ENCODE measurements around the gene NEU4. TPM values are rescaled to one million over a fixed set of nuclear protein-coding genes. Genes with fewer than 3 reads are reported as not detected.
"Not testable (repeated sequence)": the region's sequence is repeated elsewhere in the genome, so short reads cannot be mapped to it uniquely, and the experiment has no call there.

Gene NEU4, protein sequence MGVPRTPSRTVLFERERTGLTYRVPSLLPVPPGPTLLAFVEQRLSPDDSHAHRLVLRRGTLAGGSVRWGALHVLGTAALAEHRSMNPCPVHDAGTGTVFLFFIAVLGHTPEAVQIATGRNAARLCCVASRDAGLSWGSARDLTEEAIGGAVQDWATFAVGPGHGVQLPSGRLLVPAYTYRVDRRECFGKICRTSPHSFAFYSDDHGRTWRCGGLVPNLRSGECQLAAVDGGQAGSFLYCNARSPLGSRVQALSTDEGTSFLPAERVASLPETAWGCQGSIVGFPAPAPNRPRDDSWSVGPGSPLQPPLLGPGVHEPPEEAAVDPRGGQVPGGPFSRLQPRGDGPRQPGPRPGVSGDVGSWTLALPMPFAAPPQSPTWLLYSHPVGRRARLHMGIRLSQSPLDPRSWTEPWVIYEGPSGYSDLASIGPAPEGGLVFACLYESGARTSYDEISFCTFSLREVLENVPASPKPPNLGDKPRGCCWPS
- total RNA-seq (2014; rRNA removed; shearing (Covaris generic)): not detected in 2 replicates

DNA sequence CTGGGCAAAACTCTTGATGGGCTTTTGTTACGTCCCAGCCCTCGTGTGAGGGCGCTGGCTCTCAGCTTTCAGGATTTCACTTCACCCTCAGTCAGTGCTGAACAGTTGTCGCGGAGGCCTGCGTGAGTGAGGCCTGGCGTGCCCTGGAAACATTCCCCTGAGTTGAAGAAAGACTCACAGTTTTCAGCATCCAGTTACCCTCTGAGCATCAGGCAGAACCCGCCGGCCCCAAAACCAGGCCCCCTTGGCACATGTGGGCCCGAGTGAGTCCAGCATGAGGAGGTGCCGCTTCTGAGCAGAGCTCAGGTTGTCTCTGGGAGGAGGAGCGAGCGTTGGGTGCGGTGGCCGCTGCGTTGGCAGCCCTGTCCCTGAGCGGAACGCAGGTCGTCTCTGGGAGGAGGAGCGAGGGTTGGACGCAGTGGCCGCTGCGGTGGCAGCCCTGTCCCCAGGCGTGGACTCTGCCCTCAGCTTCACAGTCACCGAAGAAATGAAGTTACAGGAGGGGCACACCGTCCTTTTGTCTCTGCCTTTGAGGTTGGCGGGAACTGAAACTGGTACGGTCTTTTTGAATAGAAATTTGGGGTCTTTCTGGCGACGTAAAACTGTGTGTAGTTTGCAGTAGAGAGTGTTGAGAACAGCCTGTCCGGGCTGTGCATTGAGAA lies at the start of gene NEU4:
Gene NEU4 (plus strand): TSS at position 473 of the 662 bp plus-strand sequence. CDS start 5,292 bp downstream, outside the sequence.
- DNase-seq (ENCODE audit: low spot score): no peak

DNA sequence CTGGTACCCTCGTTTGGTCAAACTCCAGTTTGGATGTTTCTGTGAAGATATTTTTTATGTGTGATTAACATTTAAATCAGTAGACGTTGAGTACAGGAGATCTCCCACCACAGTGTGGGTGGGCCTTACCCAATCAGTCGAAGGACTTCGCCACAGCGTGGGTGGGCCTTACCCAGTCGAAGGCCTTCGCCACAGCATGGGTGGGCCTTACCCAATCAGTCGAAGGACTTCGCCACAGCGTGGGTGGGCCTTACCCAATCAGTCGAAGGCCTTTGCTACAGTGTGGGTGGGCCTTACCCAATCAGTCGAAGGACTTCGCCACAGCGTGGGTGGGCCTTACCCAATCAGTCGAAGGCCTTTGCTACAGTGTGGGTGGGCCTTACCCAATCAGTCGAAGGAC lies 49.1 kb upstream of the NEU4 start:
- not testable (repeated sequence) for DNase-seq (ENCODE audit: low spot score)

DNA sequence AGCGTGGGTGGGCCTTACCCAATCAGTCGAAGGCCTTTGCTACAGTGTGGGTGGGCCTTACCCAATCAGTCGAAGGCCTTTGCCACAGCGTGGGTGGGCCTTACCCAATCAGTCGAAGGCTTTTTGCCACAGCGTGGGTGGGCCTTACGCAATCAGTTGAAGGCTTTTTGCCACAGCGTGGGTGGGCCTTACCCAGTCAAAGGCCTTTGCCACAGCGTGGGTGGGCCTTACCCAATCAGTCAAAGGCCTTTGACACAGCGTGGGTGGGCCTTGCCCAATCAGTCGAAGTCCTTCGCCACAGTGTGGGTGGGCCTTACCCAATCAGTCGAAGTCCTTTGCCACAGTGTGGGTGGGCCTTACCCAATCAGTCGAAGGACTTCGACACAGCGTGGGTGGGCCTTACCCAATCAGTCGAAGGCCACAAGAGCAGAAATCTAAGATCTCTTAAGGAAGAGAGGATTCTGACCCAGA lies 48.7 kb upstream of the NEU4 start:
- DNase-seq (ENCODE audit: low spot score): no peak

DNA sequence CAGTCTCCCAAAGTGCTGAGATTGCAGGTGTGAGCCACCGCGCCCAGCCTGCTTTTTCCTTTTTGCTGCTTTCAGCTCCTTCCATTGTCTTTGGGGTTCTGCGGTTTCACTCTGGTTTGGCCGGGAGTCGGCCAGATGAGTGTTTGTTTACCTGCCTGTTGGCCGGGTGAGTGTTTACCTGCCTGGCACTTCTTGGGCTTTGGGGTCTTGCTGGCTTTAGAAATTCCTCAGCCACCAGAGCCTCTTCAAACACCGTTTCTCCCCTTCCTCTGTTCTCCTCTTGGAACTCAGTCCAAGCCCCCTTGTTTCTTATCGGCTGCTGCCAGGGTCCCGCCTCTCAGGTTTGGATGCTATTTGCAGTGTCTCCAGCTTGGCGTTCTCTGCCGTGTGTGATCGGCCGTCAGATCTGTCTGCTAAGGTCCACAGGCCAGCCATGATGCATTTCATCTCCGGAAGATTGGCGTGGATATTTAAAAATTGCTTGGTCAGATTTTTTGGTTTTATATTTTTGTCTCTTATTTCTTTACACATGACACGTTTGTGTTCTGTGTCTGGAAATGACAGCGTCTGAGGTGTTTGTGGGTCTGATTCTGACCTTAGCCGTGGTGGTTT lies 46.6 kb upstream of the NEU4 start:
- no peak for DNase-seq (ENCODE audit: low spot score)

DNA sequence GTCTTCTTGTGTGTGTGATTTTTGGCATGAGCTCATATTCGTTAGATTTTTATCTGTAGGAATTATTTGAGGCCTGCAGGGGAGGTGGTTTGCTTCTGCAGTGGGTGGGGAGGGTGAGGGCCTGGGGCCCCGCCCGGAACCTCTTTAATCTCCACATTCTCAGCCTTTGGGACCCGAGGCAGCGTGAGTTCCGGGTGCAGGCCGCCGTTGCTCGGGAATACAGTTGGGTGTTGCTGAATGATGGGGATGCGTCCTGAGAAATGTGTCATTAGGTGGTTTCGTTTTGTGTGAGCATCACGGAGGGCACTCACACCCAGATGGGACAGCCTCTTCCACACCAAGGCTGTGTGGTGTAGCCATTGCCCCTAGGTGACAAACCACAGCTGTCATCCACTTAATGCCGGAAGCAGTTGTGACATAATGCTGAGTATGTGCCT lies 46.0 kb upstream of the NEU4 start:
- no peak for DNase-seq (ENCODE audit: low spot score)

DNA sequence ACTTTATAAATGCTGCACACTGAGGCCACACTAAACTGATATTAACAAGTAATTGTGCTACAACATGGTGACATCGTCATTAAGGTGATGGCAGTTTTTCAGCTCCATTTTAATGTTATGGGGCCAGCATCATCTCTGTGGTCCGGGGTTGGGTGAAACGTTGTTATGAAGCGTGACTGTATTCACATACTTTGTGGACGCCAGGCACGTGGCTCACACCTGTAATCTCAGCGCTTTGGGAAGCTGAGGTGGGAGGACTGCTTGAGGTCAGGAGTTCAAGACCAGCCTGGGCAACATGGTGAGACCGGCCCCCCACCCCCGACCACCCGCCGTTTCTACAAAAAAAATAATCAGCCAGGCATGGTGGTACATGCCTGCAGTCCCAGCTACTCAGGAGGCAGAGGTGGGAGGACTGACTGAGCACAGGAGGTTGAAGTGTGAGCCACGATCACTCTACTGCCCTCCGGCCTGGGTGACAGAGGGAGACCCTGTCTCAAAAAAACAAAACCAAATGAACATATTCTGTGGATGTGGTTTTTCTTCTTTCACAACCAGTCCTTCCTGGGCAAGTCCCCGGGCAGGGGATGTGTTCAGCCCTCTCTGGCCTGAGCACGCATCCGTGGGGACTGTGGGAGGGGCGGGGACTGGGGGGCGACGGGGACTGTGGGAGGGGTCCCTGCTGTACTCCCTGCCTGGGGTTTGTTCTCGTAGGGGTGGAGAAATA lies 45.3 kb upstream of the NEU4 start:
- DNase-seq (ENCODE audit: low spot score): no peak

DNA sequence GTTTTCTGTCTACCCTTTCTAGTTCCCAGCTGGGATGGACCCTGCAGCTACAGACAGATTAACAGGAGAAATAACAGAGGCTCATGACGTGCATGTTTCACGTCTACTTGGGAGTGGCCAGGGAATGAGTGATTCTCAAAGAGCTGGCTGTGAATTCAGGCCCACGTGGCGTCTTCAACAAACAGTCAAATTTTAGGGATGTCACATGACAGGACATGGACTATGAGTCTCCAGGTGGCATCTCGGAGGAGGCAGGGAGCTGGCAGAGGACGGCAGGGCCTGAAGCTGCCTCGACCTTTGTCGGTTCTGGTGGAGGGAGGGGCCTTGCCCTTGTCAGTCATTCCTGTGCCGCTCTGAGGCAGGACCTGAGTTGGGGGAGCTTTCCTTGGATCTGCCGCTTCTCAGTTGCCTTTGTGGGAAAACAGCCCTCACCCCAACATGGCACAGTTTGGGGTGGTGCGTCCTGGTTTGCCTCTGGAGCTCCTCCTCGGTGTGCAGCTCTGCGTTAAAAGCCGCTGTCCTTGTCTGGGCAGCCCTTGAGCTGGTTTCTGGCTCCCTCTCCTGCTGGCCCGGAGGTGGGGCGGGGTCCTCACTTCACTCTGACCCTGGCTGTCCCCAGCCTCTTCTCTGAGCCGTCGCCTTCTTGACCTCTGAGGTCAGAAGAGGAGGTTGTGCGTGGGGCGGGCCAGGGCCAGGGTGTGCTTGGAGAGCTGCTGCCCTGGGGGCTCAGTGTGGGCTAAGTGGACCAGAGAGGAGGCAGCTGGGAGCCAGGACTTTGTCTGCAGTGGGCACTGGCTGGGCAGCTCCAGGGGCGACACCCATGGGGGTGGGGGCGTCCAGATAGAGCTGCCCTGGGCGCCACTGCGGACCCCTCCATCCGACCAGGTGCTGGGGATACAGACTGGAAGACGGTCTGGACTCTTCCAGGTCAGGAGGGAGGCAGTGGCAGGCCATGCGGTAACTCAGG lies 44.4 kb upstream of the NEU4 start:
- DNase-seq (ENCODE audit: low spot score): no peak

DNA sequence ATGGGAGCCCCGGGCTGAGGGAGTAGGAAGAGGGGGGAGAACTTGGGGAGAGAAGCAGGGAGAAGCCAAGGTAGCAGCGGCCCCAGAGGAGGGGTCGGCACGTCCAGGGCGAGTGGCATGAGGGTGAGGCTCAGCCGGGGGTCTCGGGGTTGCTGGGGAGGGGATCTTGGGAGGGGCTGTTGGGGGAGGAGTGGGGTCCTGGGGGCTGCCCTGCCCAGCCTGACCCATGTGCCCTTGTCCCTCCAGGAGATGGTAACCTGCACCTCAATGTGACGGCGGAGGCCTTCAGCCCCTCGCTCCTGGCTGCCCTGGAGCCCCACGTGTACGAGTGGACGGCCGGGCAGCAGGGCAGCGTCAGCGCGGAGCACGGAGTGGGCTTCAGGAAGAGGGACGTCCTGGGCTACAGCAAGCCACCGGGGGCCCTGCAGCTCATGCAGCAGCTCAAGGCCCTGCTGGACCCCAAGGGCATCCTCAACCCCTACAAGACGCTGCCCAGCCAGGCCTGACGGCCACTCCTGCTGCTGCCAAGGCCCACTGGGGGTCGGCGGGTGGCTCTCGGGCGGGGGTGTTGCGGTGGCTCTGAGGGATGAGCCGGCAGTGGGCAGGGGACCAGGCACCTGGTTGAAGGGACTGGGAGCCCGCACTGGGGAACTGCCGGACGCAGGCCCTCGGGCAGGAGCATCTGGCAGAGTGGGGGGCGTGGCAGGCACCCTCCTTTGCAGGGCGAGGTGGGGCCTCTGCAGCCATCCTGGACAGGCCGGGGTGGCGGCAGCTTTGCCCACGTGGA lies 41.3 kb upstream of the NEU4 start:
- no peak for DNase-seq (ENCODE audit: low spot score)

DNA sequence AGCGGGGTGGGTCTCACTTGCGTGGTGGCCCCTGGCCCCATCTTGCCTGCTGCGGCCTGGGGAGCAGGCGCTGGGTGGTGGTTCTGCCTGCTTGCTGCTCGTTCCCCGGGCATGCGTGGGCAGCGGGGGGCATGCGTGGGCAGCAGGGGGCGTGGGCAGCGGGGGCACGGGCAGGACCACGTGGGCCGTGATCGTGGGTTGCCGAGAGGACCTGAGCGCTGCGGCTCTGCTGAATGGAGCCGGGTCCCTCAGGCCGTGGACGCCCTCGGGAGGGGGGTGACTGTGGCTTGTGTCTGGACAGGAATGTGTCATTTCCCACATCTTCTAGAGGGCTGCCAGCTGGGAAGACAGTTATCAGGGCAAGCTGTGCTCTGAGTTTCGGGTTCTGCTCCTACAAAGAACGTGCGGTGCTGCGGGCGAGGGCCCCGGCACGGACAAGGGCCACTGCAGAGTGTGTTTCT lies 40.7 kb upstream of the NEU4 start:
- no peak for DNase-seq (ENCODE audit: low spot score)

DNA sequence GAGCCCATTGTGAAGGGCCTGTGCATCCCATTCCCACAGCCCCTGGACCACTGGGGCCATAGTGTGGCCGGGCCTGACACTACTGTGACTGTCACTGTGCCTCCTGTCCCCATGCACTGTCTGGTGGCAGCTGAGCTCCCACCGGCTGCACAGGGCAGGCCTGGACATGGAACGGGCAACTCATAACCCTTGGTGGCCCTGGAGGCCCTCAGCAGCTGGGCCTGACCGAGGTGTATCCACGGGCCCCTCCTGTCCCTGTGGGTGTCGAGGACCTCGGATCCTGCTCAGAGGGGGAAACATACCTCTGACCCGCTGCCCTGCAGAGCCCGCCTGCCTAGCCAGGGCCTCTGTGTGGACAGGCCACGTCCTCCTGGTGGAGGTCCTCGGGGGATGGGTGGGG lies 40.1 kb upstream of the NEU4 start:
- no peak for DNase-seq (ENCODE audit: low spot score)

DNA sequence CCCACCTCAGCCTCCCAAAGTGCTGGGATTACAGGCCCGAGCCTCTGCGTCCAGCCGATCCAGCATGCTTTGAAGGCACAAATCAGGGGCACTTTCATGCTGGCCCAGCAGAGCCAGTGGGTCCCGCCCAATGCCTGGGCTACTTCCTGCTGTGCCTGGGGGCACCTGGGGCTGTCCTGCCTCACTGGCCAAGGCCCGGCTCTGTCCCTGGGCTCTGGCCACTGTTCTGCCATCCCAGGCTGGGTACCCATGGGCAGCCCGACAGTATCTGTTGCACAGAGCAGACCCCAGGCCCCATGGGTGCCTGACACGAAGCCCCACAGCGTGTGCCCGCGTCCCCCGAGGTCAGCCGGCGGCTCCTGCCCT lies 39.2 kb upstream of the NEU4 start:
- no peak for DNase-seq (ENCODE audit: low spot score)

DNA sequence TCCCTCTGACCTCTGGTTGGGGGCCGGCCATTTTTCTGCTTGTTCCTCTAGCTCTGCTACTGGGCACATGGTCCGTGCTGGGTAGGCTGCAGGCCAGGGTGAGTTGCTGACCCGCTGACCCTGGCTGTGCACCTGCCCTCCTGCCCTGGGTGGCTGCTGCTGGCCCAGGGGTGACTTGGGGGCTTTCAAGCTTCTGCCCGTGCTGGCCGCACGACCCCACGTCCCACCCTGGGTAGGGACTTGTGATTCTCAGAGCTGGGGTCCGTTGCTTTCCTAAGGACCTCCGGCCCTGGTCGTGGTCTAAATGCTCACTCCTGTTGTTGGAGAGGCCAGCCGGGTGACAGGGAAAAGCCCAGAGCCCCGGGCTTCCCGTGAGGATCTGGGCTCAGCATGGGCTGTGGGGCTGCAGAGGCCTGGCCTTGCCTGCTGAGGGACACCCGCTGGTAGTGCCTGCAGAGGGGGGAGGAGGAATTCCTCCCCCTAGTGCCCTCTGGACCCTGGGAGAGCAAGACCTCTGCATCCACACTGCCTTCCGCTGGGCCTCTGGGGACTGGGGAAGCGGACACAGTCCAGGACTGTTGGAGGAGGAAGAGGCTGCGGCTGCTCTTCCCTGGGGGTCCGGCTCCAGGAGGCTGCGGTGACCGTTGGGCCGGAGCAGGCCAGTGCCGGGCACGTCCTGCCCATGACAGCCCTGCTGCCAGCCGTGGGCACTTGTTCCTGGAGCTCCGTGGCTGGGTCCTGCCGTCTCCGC lies 38.6 kb upstream of the NEU4 start:
- no peak for DNase-seq (ENCODE audit: low spot score)

DNA sequence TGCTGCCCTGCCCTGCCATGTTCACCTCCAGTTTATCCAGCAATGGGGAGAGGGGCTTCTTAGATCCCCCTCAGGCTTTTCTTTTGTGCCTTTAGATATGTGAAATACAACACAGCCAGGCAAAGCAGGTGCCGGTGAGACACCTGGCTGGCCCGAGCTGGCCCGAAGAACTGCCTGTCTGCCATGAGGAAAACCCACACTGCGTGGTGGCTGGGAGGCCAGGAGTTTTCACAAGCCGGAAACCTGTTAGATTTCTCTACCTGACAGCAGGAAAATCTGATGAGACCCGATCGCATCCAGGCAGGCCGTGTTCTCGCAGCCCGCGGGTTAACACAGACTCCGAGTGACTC lies 38.1 kb upstream of the NEU4 start:
- DNase-seq (ENCODE audit: low spot score): no peak

DNA sequence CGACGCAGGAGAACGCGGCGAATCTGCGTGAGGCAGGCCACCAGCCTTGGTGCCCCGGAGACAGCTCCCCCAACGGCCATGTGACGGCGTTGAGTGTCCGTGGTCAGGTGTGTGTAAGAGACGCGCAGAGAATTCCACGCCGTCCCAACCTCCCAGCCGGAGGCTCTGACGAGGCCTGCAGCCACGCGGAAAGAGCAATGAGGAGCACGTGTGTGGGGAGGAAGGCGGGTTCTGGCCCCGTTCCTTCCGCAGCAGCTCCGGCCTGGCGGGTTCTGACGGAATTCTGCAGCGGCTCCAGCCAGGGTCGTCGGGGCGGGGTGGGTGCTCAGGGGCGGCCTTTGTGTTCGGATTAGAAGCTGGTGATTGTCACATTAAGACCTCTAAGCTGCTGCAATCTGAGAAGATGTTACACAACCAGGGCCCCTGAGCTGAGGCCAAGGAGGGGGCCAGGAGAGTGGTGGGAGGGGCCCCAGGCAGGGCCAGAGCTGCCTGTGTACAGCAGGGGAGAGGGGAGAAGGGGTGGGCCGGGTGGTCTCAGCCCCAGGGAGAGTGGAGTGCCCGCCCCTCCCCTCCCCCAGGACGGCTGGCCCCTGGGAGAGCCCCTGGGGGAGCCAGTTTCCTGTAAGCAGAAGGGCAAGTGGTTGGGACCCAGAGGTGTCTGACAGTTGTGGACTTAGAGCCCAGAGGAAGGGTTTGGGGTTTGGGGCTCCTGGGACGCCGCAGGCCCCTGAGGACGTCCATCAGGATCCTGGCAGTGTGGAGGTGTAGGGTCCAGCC lies 37.5 kb upstream of the NEU4 start:
- DNase-seq (ENCODE audit: low spot score): no peak

DNA sequence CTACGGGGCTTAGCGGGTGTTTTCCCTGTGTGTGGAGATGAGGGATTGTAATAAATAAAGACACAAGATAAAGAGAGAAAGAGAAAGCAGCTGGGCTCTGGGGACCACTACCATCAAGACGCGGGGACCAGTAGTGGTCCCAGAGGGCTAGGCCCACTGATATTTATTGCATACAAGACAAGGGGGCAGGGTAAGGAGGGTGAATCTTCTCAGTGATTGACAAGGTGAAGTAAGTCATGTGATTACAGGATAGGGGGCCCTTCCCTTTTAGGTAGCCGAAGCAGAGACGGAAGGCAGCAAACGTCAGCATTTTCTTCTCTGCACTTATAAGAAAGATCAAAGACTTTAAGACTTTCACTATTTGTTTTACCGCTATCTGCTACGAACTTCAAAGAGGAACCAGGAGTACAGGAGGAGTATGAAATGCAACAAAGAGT lies 36.9 kb upstream of the NEU4 start:
- no peak for DNase-seq (ENCODE audit: low spot score)

DNA sequence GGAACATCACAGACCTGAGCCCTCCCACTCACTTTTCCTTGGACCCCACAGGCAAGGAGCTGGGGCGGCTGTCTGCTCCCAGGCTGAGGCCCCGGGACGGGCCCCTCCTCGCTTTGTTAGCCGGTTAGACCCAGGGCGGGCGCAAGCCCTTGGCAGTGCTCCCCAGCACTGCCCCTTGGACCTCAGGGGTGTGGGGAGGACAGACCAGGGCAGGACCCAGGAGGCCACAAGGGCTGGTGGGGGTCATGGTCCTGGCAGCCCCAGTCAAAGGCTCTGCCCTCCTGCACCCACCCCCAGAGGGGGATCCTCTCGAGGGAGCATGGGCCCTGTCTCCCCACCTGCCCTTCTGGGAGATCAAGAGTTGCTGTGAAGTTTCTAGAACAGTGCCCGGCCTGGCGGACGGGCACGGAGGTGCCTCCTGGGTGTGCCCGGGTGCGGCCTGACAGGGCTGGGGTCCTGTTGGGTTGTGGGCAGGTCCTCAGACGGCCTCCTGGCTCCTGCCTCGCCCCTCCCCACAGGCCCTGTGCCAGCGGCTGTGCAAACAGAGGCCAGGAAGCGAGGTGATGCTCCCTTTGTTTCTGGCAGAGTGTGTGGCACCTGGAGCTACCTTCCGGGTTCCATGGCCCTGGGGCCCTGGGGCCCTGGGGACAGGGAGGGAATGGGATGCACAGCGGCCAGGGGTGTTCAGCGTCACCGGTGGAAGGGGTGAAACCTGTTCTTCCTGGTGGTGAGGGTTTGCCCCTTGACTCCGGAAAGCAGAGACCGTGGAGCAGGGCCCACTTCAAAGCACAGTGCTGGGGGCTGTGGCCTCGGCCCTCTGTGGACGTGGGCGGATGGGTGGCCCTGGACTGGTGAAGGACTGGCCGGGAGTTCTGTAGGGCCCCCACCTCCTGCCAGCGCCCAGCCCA lies 35.2 kb upstream of the NEU4 start:
- DNase-seq (ENCODE audit: low spot score): no peak
